GM13977 (cell line): ENCODE measurements around the gene THRA.

ENCODE experiments used
- DNase-seq: peaks from one replicate; pipeline ENCODE4 v3.0.0; 2012; ENCODE audit warnings: low spot score
- in situ Hi-C: fragments of 300-500 bp; cut with MboI; formaldehyde crosslinking; loops from one replicate; pipeline ENCODE4 v1.12.0; 2022; ENCODE audit warnings: low sequenced_read_pairs, low pct_unique_long_range_greater_than_20kb, mixed read lengths, inconsistent platforms; ENCODE audit not compliant: unreplicated experiment
- TF ChIP-seq, protein P1 (sequence below): IDR thresholded peaks from 2 replicates; pipeline ENCODE4 v1.5.1; 2012; ENCODE audit warnings: mild to moderate bottlenecking, control low read depth; ENCODE audit not compliant: insufficient read depth; ENCODE audit errors: extremely low read depth, missing control alignments

THRA gene

DNA sequence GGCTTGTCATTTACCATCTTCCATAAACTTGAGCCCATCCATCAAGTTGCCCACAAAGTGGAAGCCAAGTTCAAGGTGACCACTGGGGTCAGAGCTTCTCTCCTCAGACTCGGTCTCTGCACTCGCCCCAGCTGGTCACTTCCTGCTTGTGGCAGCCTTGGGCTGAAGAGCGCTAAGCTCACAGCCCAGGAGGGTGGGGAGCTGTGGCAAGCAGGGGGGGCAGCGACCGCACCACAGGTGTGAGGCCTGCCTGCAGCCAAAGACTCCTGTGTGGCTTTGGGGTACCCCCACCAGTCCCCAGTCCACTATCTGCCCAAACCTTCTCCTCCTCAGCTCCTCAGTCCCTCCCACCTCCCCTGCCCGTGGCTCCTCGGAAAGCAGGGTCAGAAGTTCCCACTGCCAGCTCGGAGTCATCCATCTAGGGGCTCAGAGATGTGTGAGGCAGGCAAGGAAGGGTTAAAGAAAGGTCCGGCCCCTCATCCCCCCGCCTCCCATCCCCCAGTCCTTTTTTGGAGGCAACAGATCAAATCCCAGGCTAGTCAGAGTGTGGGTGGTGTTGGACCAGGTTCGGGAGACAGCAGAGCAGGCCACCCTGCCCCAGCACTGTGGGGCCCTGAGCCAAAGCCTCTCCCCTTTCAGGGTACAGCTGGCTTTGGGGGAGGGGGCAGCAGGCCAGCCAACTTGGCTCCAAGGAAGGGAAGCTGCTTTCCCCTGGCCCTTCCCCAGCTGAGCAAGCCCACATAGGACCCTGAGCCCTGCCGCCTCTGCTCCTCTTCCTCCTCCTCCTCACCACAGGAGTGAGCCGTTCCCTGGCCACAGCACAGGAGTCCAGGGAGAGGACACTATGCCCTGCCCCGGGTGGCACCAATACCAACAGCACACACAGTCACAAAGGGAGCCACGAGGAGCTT is 44.3 kb upstream of the THRA start:
- DNase-seq = no peak
- in situ Hi-C loops = no loop called here
- TF ChIP-seq, protein P1, sequence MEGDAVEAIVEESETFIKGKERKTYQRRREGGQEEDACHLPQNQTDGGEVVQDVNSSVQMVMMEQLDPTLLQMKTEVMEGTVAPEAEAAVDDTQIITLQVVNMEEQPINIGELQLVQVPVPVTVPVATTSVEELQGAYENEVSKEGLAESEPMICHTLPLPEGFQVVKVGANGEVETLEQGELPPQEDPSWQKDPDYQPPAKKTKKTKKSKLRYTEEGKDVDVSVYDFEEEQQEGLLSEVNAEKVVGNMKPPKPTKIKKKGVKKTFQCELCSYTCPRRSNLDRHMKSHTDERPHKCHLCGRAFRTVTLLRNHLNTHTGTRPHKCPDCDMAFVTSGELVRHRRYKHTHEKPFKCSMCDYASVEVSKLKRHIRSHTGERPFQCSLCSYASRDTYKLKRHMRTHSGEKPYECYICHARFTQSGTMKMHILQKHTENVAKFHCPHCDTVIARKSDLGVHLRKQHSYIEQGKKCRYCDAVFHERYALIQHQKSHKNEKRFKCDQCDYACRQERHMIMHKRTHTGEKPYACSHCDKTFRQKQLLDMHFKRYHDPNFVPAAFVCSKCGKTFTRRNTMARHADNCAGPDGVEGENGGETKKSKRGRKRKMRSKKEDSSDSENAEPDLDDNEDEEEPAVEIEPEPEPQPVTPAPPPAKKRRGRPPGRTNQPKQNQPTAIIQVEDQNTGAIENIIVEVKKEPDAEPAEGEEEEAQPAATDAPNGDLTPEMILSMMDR = no peak

DNA sequence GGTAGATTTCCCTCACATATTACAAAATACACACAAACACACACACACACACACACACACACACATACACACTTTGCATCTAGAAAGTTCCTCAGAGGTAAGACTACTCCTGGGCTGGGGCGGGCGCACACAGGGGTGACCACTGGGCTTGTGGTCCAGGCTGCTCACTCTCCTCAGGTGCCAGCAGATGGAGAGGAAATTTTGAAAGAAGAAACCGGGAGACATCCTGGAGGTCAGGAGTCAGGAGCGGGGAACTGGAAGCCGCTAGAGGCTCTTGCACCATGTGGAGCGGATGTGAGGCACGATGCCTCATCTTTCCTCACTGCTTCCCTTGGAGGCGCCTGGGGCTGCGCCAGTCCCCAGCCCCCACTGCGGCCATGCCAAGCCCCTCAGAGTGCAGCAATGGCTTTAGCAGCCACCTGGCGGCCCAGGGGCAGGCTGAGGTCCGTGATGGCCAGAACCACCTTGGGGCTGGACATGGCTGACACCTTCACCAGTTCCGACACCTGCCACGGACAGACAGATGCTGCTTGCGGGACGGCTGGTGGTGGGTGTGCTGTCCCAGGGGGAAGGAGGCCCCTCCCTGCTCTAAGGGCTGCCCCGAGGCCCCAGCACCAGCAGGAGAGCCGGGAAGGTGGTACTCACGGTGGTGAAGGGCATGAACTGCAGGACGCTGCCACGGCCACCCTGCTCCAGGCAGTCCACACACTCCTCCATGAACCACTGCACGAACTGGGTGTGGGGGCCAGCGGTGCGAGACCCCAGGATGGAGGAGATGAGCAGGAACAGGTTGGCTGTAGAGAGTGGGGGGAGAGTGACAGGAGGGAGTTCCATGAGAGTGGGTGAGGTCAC is 43.4 kb upstream of the THRA start:
- TF ChIP-seq, protein P1 = no peak
- no peak for DNase-seq
- in situ Hi-C loops = no loop called here

DNA sequence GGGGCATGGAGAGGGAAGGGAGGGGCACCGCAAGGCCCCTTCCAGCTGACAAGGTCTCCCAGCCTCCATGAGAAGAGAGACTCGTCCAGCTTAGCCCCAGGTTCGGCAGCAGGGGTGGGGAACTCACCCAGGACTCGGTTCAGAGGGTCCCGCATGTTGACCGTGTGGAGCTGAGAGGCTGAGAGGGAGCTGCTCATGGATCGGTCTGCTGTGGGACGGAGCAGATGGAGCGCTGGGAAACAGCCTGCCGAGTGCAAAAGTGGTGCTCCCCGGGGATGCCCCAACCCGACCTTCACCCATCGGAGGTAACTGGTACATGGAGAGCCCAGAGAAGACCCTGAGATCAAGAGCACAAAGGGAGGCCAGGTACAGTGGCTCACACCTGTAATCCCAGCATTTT is 42.6 kb upstream of the THRA start:
- TF ChIP-seq, protein P1 = no peak
- in situ Hi-C loops = no loop called here
- DNase-seq = no peak

DNA sequence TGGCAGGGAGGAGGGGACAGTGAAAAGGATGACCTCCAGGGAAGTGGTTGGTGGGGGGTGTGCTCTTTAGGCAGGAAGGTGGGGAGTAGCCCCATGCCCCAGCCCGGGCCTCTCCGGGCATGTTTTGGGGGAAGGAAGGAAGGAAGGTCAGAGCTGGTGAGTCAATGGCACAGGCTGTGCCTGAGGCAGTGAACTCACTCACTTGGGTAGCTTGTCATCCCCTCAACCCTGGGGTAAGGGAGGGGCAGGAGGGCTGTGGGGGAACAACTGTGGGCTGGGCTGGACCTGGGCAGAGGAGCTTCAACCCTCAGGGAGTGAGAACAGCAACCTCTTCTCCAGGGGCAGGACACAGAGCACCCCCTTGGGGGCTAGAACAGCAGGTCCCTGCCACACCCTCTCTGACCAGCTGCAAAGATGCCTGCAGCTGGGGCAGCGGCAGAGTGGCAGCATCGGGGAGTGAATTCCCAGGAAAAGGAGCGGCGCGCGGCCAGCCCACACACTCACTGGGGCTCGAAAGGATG is 41.3 kb upstream of the THRA start:
- in situ Hi-C loops = no loop called here
- TF ChIP-seq, protein P1 = no peak
- no peak for DNase-seq

DNA sequence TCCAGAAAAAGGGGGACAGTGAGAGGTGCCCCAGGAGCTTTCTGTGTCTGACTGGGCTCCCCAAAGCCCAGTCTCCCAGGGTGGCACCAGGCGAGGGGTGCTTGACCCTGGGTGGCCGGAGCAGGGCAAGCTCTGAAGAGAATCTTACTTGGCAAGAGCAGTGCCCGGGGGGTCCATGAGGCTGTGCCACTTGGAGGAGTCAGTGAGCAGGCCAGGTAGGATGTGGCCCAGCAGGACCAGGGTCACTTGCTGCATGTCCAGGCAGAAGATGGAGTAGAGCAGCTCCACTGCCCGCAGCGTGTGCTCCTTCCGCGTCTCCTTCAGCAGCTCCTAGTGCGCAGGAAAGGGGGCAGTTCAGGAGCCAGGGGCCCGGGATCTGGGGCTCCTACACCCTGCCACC is 40.3 kb upstream of the THRA start:
- DNase-seq = no peak
- TF ChIP-seq, protein P1 = no peak
- in situ Hi-C loops = no loop called here

DNA sequence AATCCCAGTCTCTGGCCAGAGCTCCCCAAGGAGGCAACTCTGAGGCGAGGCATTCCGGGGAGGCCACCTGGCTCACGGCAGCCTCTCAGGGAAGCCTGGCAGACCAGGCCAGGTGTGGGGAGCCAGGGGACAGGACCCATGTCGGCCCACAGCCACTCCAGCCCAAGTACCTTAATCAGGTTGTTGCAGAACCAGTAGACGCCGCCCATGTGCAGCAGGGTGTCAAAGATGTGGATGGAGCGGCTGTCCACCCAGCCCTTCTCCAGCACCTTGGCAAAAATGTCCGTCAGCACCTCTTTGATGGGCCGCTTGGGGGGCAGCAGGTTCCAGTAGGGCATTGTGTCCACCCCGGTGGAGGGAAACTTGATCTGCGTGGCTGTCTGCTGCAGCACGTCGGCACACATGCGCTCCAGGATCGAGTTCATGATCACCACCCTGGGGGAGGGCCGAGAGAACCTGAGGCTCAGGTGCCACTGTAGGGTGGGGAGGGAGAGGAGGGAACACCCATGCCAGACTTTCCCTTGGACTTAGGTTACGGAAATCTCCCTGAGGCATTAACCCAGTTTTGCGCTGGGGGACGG is 39.7 kb upstream of the THRA start:
- DNase-seq = no peak
- TF ChIP-seq, protein P1 = no peak
- in situ Hi-C loops = no loop called here
